Activated naive CD4-positive, alpha-beta T cell treated with anti-CD3 and anti-CD28 coated beads, Interleukin-2, amount 10 ng/mL, durations not matched to agents 7 days and 5 days (primary cell): Measurements from ENCODE around the gene GAGE12C.
"Not testable (repeated sequence)": the region's sequence is repeated elsewhere in the genome, so short reads cannot be mapped to it uniquely, and the experiment has no call there.

Experiments used
- CTCF ChIA-PET: fragments of 350-600 bp; sonication (Branson Sonifier 250); formaldehyde crosslinking; loops from one replicate; lab custom pipeline; 2021; ENCODE audit warnings: antibody characterized with exemption; lab: Charles Lee
- DNase-seq: peaks from one replicate; pipeline ENCODE4 v3.0.0-alpha.2; 2020
- H3K27ac Mint-ChIP-seq: one replicate; pipeline ENCODE4 v1.8.0; 2021; ENCODE audit warnings: mild to moderate bottlenecking, moderate library complexity, mixed read lengths
- H3K27me3 Mint-ChIP-seq: one replicate; pipeline ENCODE4 v1.8.0; 2021; ENCODE audit warnings: mild to moderate bottlenecking, mixed read lengths
- H3K36me3 Mint-ChIP-seq: one replicate; pipeline ENCODE4 v1.8.0; 2021; ENCODE audit warnings: mixed read lengths
- H3K4me1 Mint-ChIP-seq: one replicate; pipeline ENCODE4 v1.8.0; 2021; ENCODE audit warnings: mixed read lengths
- H3K4me3 Mint-ChIP-seq: one replicate; pipeline ENCODE4 v1.8.0; 2021; ENCODE audit warnings: mild to moderate bottlenecking, moderate library complexity, mixed read lengths
- H3K9me3 Mint-ChIP-seq: one replicate; pipeline ENCODE4 v1.8.0; 2021; ENCODE audit warnings: mixed read lengths

The GAGE12C gene, protein sequence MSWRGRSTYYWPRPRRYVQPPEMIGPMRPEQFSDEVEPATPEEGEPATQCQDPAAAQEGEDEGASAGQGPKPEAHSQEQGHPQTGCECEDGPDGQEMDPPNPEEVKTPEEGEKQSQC

DNA sequence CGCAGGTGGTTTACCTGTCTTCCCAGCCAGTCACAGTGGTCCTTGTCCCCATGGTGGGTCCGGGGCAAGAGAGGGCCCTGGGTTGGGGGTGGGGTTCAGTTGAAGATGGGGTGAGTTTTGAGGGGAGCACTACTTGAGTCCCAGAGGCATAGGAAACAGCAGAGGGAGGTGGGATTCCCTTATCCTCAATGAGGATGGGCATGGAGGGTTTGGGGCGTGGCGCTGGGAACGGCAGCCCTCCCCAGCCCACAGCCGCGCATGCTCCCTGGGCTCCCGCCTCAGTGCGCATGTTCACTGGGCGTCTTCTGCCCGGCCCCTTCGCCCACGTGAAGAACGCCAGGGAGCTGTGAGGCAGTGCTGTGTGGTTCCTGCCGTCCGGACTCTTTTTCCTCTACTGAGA is at the start of gene GAGE12C:
Gene GAGE12C, plus strand, starts transcription at position 301 of the 400 bp plus-strand sequence. CDS start 1,155 bp downstream, outside the sequence.
- H3K27me3 Mint-ChIP-seq, H3K36me3 Mint-ChIP-seq, DNase-seq, CTCF ChIA-PET, H3K4me3 Mint-ChIP-seq, H3K27ac Mint-ChIP-seq, H3K4me1 Mint-ChIP-seq, H3K9me3 Mint-ChIP-seq: not testable (repeated sequence)

- CTCF ChIA-PET, DNase-seq, H3K27me3 Mint-ChIP-seq, H3K9me3 Mint-ChIP-seq, H3K4me1 Mint-ChIP-seq, H3K27ac Mint-ChIP-seq, H3K4me3 Mint-ChIP-seq, H3K36me3 Mint-ChIP-seq: not testable (repeated sequence)
These were observed 9.5 kb downstream of the GAGE12C start, which contains the start of gene GAGE12D for GRCh38 chrX:49541433-49541832. GAGE12D (plus strand) TSS chrX:49541733; CDS start chrX:49542888, 1,155 bp downstream.

GRCh38 chrX:49550989-49551388 is 19.0 kb downstream of the GAGE12C start, which contains the start of gene GAGE12E:
GAGE12E (plus strand) TSS chrX:49551289; CDS start chrX:49552444, 1,155 bp downstream.
- H3K27me3 Mint-ChIP-seq, DNase-seq, CTCF ChIA-PET, H3K4me3 Mint-ChIP-seq, H3K27ac Mint-ChIP-seq, H3K9me3 Mint-ChIP-seq, H3K36me3 Mint-ChIP-seq, H3K4me1 Mint-ChIP-seq: not testable (repeated sequence)

GRCh38 chrX:49560542-49560941 is 28.6 kb downstream of the GAGE12C start, which contains the start of gene GAGE12F:
GAGE12F (plus strand) TSS chrX:49560842; CDS start chrX:49561997, 1,155 bp downstream.
- H3K27me3 Mint-ChIP-seq, H3K9me3 Mint-ChIP-seq, H3K27ac Mint-ChIP-seq, H3K36me3 Mint-ChIP-seq, CTCF ChIA-PET, DNase-seq, H3K4me3 Mint-ChIP-seq, H3K4me1 Mint-ChIP-seq: not testable (repeated sequence)

GRCh38 chrX:49568728-49569127 is 36.8 kb downstream of the GAGE12C start:
- H3K9me3 Mint-ChIP-seq, H3K27me3 Mint-ChIP-seq, H3K27ac Mint-ChIP-seq, CTCF ChIA-PET, H3K4me1 Mint-ChIP-seq, H3K4me3 Mint-ChIP-seq, H3K36me3 Mint-ChIP-seq, DNase-seq: not testable (repeated sequence)

DNA sequence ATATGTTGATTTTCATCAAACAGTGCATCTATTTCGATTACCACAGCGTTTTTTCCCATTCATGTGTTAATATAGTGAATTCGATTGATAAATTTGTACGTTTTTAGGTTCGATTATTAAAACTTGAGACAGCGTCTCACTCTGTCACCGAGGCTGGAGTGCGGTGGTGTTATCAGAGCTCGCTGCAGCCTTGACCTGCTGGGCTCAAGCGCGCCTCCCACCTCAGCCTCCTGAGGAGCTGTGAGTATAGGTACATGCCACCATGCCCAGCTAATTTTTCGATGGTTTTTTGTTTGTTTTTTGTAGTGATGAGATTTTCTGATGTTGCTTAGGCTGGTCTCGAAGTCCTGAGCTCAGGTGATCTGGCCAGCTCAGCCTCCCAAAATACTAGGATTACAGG is 37.2 kb downstream of the GAGE12C start:
- H3K4me1 Mint-ChIP-seq, CTCF ChIA-PET, H3K9me3 Mint-ChIP-seq, DNase-seq, H3K27me3 Mint-ChIP-seq, H3K4me3 Mint-ChIP-seq, H3K27ac Mint-ChIP-seq, H3K36me3 Mint-ChIP-seq: not testable (repeated sequence)

GRCh38 chrX:49570100-49570499 is 38.1 kb downstream of the GAGE12C start, which contains the start of gene GAGE12G:
GAGE12G (plus strand) TSS chrX:49570400; CDS start chrX:49571555, 1,155 bp downstream.
- DNase-seq, H3K36me3 Mint-ChIP-seq, H3K4me3 Mint-ChIP-seq, H3K9me3 Mint-ChIP-seq, H3K27ac Mint-ChIP-seq, H3K27me3 Mint-ChIP-seq, CTCF ChIA-PET, H3K4me1 Mint-ChIP-seq: not testable (repeated sequence)

- CTCF ChIA-PET, H3K27me3 Mint-ChIP-seq, H3K4me3 Mint-ChIP-seq, H3K27ac Mint-ChIP-seq, H3K4me1 Mint-ChIP-seq, DNase-seq, H3K9me3 Mint-ChIP-seq, H3K36me3 Mint-ChIP-seq: not testable (repeated sequence)
These were observed 47.7 kb downstream of the GAGE12C start, which contains the start of gene GAGE12H for GRCh38 chrX:49579649-49580048. GAGE12H (plus strand) TSS chrX:49579949; CDS start chrX:49581104, 1,155 bp downstream.
